Muscle of arm (tissue), 12 donors: ENCODE measurements around the gene PPP2R2C. TPM values are rescaled to one million over a fixed set of nuclear protein-coding genes. Genes with fewer than 3 reads are reported as not detected.

Experiments
- DNase-seq: peaks from one replicate; pipeline ENCODE4 v3.0.0-alpha.2; 2013
- polyA plus RNA-seq, 12 donors: library from polyadenylated mRNA; unstranded; fragments of 120-200 nt; gene quantifications; one replicate each; pipeline ENCODE4 v1.2.1, GENCODE V29; 2013; ENCODE audit not compliant: insufficient read length in 12 of 12

PPP2R2C gene
- polyA plus RNA-seq, 12 donors: 0.19 to 14.3 (median 0.27) TPM; not detected in 2

DNA sequence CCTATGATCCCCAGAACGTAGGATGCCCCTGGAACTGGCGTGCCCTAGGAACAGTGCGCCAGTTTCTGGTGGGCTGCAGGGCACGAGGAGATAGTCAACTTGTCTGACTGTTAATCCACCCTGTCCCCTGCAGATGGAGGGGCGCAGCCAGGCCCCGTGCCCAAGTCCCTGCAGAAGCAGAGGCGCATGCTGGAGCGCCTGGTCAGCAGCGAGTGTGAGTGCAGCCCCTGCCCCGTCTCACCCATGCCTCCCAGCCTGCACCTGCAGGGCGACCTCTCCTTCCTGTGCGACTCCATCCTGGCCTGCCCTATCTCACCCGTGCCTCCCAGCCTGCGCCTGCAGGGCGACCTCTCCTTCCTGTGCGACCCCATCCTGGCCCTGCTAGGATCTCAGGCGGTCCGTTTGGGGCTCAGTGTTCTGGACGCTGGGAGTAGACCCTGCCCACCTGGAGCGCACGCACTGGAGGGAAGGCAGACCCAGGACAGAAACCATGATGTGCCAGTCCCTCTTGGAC is 180.6 kb downstream of the PPP2R2C start:
- no peak for DNase-seq

DNA sequence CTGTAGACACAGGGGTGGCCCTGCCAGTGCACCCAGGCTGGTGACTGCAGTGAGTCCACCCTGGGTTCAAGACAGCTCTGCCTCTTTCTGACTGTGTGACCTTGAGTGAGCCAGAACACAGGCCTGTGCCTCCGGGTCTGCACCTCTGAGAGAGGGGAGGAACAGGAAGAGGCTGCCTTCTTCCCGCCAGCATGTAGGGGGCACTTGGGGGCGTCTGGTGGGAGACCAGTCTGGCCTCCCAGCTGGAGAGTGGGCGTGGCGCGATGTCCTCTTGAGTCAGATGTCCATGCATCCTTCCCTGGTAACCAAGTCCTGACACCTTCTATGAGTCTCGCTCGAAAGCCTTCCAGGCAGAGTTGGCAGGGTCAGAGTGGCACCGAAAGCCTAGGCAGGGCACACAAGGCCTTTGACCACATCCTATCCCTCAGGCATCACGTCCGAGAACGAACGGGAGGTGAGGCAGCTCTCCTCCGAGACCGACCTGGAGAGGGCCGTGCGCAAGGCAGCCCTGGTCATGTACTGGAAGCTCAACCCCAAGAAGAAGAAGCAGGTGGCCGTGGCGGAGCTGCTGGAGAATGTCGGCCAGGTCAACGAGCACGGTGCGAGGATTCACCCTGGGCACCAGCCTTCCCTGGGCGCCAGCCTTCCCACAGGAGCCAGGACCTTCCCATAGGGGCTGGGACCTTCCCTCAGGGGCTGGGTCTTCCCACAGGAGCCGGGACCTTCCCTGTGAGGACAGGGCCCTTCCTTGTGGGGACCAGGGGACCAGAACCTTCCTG is 181.5 kb downstream of the PPP2R2C start:
- no peak for DNase-seq

DNA sequence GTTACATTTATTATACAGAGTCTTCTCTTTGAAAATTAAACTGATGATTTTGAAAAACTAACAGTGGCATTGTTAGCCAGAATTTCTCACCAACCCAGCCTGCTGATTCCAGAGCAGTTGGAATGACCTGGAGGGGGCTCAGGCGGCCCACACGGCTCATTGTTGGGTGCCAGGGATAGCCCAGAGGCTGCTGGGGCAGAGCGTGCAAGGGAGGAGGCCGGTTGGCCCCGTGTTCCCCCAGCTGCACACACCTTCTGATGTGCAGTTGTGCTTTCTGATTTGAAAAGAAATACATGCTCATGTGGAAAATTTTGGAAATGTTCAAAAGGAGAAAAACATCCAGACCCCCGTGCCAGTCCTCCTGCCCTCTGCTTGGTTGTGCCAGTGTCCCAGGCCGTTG is 182.2 kb downstream of the PPP2R2C start:
- DNase-seq: no peak

DNA sequence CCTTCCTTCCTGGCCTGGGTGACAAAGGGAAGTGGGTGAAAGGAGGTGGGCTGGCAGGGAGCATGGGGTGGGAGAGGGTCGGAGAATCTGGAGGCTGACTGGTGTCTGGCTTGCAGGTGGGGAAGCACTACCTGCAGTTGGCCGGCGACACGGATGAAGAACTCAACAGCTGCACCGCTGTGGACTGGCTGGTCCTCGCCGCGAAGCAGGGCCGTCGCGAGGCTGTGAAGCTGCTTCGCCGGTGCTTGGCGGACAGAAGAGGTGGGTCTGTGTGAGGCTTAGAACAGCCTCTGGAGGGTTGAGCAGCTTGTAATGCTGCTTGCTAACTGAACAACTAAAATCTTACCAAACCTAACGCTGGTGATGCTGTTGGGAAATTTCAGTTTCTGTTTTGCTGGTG is 183.5 kb downstream of the PPP2R2C start:
- DNase-seq: no peak

DNA sequence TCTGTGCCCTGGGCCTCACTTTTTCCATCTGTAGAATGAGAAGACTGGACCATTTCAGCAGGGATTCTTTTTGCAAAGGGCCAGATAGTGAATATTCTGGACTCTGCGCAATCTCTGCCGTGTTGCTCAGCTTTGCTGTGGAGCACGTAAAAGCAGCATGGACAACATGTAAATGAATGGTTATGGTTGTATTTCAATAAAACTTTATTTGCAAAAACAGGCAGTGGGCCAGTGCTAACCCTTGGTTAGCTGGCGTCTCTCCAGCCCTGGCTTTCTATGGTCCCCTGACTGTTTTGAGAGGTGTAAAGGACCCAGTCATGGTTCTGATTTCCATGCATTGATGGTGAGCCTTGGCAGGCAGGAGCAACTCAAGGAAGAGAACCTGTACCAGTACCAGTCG is 184.1 kb downstream of the PPP2R2C start:
- no peak for DNase-seq

DNA sequence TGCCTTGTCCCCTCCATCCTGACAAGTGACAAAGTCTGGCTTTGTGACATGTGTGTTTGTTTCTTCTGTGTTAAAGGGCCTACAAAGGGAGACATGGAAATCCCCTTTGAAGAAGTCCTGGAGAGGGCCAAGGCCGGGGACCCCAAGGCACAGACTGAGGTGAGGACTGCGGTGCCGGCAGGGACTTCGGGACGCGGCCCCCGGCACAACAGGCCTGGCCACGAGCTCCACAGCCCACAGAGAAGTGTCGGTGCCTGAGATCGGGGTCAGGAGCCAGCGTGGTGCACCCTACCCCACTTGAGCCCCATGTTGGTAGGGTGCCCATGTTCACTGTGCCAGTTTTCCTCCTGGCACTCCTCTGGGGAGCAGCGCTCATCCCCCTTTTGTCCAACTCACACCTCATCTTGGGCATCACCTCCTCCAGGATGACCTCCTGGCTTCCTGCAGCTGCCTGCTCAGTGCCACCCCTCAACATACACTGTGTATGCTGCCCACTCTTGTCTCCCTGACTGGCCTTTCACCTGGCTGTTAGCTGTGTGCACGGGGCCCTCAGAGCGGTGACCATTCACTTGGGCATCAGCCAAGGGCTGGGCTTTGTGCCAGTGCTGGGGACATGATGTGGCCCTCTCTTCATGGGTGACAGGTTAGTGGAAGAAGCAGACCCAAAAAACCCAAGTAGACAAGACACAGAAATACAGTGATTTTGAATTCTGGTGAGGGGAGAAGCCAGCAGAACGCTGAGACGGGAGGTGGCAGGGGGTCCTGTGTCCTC is 185.2 kb downstream of the PPP2R2C start:
- DNase-seq: no peak

DNA sequence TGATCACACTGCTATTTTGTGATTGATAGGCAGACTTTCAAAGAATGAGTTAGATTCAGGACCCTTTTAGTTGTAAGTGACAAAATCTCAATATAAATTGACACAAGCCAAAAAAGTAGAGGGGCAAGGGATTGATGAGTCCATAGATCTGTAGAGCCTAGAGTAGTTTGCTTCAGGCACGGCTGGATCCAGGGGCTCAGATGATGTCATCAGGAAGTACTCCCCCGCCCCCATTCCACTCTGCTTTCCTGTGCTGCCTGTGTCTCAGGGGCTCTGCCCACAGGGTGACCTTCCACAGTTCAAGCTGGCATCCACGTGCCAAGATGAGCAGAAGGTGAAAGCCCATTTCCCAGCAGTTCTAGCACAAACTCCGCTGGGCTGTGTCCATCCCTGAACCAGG is 189.1 kb downstream of the PPP2R2C start:
- no peak for DNase-seq

DNA sequence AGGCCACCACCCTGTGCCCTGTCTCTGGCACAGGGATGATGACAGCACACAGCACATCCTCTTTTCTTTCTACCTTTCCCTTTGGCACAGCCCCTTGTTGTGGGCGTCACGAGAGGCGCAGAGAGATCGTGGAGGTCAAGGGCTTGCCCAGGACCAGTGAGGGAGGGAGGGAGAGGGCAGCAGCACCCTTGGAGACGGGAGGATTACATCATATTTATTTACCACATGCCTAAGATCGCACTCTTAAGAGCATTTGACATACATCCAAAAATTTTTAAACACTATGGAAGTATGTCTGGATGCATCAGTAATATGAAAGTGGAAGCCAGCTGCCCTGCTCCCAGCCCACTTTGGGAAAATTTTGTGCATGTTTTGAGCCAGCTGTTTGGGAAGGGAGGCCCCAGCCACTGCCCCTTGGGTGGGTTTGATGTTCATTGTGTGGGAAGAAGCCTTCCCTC is 190.1 kb downstream of the PPP2R2C start:
- no peak for DNase-seq

DNA sequence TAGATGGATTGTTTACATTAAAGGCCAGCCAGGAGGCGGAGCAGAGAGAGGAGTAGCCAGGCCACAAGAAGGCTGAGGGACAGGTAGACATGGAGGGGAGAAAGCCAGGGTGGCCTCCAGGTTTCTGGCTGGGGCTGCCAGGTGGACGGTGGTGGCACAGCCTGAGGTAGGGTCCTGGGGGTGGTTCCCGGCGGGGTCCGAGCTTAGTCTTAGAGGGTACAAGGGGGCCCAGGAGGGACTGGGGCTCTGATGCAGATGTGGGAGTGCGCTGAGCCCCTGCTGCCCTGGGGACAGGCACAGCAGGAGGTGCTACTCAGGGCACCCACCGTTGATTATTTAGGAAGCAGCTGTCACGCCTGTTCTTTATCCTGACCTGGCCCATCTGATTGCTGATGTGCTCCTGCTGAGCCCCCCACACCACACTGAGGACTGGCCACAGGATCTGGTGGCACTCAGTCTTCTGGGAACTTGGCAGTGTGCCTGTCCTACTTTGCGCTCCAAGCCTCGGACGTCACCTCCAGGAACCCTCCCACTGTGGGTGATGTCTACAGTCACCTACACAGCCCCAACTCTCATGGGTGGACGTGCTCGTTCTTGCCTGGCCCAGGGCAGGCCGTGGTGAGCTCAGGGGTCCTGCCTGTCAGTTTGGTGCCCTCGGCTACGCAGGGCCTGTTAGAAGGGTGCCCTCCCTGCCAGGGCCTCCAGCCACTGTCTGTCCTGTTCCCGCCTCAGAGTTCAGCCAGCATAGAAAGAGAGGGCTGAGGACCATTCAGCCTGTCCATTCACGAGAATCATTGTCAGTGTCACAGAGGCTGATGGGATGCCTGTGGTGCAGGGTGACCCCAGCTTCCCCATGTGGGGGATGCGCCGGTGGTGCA is 190.7 kb downstream of the PPP2R2C start:
- DNase-seq: no peak

DNA sequence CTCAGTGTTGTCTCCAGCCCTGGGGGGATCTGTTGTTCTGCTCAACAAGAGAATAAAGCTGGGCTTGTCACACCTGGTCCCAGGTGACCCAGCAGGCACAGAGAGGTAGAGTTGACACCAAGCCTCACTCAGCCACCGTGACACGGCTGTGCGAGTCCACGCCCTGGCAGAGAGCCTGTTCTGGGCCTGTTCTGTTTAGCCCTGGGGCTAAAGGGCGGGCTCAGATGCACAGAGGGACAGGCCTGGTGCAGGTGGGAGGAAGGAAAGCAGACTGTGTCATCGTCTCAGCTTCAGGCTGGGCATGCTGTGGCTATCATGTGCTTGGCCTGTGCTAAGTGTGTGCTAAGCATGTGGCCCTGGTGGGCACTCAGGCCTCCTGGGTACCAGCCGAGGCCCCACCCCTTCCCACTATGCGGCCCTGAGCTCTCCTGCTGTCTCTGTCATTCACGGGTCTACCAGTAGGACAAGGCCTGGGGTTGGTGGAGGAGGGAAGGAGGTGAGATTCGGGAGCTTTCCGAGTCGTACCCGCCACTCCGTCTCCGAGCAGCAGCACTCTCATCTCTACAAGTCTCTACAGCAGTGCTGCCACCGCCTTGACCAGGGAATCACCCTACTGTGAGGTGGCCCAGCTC is 191.9 kb downstream of the PPP2R2C start:
- no peak for DNase-seq

DNA sequence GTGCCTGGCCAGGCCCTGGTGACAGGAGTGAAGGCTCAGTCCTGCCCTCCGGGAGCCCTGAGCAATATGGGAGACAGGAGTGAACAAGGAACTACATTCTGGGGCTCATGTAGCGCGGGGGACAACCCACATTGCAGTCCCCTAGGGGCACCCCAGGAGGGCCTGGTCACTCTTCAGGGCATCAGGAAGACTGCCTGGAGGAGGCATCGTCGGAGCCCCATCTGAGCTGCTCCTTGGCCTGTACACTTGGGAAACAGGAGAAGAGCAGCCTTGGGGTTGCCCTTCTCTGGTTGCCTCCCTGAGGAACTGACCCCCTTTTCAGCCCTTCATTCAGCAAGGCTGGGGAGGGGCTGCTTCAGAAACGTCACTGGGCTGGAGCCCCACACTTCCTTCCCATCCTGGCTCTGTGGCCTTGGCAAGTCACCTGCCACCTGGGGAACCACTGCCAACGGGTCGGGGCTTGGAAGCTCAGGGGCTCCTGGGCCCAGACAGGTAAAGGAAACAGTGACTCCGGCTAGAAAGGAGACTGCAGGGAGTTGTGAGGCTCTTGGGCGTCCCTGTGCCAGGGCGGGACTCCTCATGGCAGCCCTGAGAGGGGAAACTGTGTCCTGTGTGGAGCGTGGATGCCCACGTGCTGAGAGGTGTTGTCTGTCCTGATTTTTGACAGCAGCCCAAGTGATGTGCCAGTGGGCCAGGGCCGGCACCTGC is 192.7 kb downstream of the PPP2R2C start:
- DNase-seq: no peak

DNA sequence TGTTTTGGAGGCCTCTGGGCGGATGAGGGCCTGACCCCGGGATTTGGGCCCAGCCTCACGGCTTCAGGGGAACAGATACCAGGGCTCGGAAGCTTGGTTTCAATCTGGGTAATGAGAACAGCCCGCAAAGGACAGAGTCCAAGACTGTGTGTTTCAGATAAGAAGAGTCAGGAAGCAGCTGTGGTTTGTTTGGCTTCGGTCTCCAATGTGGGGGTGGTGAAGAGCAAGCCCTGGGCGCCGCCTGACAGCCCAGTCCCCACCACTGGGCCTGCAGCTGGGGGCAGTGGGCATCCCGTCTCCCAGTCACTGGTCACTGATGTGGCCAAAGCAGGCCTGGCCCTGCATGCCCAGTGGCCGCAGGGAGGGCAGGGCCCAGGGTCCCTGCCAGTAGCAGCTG is 193.6 kb downstream of the PPP2R2C start:
- no peak for DNase-seq

DNA sequence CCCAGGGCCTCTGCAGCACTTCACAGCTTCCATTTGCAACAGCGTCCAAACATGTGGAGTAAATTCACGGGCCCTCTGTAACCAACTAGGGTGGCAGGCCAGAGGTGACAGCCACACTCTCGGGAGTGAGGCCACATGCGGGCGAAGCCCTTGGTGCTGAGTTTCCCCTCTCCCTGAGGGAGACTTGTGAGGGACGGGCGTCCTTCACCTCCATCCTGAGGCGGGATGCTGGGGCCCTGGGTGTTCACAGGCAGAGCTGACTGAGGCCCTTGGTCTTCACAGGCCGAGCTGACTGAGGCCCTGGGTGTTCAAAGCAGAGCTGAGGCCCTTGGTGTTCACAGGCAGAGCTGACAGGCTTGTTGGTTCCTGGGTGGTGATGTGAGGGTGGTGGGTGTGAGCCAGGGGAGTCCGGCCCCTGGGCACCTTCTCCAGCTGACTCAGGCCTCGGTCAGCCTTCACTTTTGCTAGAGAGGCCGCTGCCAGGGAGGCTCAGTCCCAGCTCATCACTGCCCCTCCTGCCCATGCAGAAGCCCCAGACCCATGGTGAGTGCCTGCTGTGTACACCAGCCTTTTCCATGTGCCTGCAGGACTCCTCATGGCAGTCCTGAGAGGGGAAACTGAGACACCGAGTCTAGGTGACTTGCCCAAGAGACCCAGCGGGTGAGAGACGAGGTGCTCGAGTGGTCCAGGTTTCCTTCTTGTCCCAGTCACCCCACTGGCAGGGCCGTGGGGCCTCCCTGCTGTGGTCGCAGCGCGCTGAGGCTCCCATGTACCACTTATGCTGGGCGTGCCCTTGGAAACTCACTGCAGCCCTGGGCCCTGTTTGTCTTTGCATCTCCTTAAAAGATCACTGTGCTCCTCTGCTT is 194.2 kb downstream of the PPP2R2C start:
- no peak for DNase-seq

DNA sequence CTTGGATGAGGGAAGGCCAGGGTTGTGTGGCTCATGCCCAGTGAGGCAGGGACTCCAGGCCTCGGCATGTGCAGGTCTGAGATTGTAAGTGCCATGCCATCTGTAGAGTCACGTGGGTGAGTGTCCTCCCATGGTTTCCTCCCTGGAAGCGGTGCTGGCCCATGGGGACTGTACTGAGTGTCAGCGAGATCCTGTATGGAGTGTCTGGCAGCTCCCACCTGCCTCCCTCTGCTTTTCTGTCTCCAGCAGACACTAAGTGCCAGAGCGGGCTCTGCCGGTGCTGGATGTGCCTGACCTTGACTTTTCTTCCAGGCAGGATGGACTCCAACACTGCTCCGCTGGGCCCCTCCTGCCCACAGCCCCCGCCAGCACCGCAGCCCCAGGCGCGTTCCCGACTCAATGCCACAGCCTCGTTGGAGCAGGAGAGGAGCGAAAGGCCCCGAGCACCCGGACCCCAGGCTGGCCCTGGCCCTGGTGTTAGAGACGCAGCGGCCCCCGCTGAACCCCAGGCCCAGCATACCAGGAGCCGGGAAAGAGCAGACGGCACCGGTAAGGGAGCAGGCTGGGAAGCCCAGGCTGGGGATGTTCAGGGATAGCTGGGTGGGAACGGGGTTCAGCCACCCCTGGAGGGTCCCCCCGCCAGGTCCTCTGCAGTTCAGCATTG is 195.1 kb downstream of the PPP2R2C start:
- no peak for DNase-seq

DNA sequence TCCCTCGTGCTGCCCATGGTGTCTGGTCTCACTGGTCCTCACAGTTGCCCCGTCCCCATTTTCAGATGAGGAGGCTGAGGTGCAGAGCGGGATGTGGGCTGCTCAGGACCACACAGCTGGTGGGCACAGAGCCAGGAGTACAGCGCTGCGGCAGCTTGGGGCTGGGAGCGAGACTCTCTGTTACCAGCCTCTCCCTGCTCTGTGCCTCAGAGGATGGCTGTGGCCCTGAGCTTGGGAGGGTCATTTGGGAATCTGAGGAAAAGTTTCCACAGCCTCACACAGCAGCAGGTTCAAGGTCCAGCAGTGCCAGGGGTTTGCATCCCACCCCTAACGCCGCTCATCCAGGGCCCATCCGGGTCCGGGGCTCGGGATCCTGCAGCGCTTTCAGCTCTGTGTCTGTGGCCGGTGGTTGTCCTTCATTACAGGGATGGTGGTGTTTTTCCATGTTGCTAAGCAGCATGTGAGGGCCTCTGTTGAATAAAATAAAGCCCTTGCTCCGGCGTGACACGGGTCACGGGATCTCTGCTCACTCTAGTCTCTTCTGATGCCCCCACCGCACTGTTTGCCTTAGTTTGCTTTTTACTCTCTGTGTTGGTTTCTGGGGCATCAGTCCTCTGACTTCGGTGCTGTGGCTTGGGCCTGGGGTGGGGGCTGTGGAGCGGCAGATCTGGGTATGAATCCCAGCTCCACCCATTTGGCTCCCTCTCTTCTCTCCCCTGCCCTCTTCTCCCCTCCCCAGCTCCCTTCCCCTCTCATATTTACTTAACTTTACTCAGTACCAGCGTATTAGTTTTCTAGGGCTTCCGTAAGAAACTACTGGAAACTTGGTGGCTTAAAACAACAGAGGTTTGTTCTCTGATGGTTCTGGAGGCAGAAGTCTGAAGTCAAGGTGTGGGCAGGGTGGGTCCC is 196.3 kb downstream of the PPP2R2C start:
- DNase-seq: no peak

DNA sequence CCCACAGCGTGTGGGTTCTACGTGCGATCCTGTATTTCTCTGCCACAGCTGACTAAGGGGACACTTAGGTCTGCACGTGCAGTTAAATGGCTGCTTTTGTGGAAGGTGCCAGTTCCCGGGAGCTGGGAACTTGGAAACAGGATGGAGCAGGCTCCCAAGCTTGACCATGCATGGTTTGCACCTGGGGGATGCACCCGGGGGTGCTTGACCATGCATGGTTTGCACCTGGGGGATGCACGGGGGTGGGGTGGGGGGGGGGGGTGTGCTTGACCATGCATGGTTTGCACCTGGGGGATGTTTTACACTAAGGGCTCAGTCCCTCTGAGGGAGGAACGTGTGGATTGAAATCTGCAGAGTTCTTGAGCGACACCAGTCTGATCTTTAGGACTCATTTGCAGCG is 197.1 kb downstream of the PPP2R2C start:
- DNase-seq: no peak

DNA sequence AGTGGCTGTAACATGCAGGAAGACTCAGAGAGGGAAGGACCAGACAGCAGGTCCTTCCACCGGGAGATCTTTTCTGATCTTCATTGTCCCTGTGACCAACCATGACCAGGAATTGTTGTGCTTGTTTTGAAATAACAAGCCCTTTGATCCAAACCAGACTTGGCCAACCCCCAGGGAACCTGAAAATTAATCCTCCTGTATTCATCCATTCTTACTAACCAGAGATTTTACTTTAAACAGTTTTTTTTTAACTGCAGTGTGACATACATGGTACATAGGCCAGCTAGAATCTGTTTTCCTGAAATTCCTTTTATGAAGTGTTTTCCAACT is 198.8 kb downstream of the PPP2R2C start:
- DNase-seq: no peak
